GM15510 (cell line): ENCODE data around the gene CLTCL1.

ENCODE experiments used
- POLR2A ChIP-seq: IDR thresholded peaks from 3 replicates; pipeline ENCODE4 v1.6.1; 2011; ENCODE audit warnings: borderline replicate concordance; ENCODE audit not compliant: insufficient read length; ENCODE audit errors: extremely low read depth

CLTCL1 gene

GRCh38 chr22:19131685-19132015 is 159.9 kb downstream of the CLTCL1 start:
- TF ChIP-seq POLR2A, result no peak

GRCh38 chr22:19130959-19131684 is 160.4 kb downstream of the CLTCL1 start, which contains the start of gene TSSK2:
TSSK2 (plus strand) TSS chr22:19131308; CDS start chr22:19131400, 92 bp downstream.
- no peak for TF ChIP-seq POLR2A

GRCh38 chr22:19129871-19130270 is 161.6 kb downstream of the CLTCL1 start:
- TF ChIP-seq POLR2A, result no peak
